ENCODE results near the gene ARID1B. TPM values are rescaled to one million over a fixed set of nuclear protein-coding genes. Genes with fewer than 3 reads are reported as not detected.

The ARID1B gene
- total and polyA plus RNA-seq, 2 of the 13 experiments (the other 11 are each of a cell fraction or from before 2014, with no cell fraction given): 20.1 to 32.6 TPM

GRCh38 chr6:157096522-157096921, 319.3 kb downstream of the ARID1B start (continued):
- TF ChIP-seq ZNF687 (CRISPR knock-in tag; IDR thresholded peaks at IDR 0.05) (peak; percentile 79), ZNF543 (CRISPR knock-in tag; IDR thresholded peaks at IDR 0.05) (no peak), ZNF572 (CRISPR knock-in tag; IDR thresholded peaks at IDR 0.05) (no peak), MXD4 (CRISPR knock-in tag; IDR thresholded peaks at IDR 0.05) (no peak), ATF5 (CRISPR knock-in tag; IDR thresholded peaks at IDR 0.05; ENCODE audit: low read depth) (no peak), GMEB2 (CRISPR knock-in tag; IDR thresholded peaks at IDR 0.05; ENCODE audit: low read depth) (no peak), HNF1B (CRISPR knock-in tag; IDR thresholded peaks at IDR 0.05) (peak; percentile 91), JDP2 (CRISPR knock-in tag; IDR thresholded peaks at IDR 0.05; ENCODE audit: borderline replicate concordance) (no peak), NRL (CRISPR knock-in tag; IDR thresholded peaks at IDR 0.05; ENCODE audit: borderline replicate concordance) (0 out of 2 replicates have a peak, but pooled peaks have one; percentile 50), ARID5B (CRISPR knock-in tag; IDR thresholded peaks at IDR 0.05) (peak; percentile 32; the same call in 1 of the 2 replicates), ZNF331 (CRISPR knock-in tag; IDR thresholded peaks at IDR 0.05) (peak; percentile 23; the same call in 1 of the 2 replicates), ZNF746 (CRISPR knock-in tag; IDR thresholded peaks at IDR 0.05) (no peak), SNAPC2 (CRISPR knock-in tag; IDR thresholded peaks at IDR 0.05) (no peak), ZNF883 (CRISPR knock-in tag; IDR thresholded peaks at IDR 0.05; ENCODE audit: not compliant biosample characterization) (no peak), IRF2 (CRISPR knock-in tag; IDR thresholded peaks at IDR 0.05) (no peak), MAX (IDR thresholded peaks at IDR 0.05) (peak; percentile 40; the same call in 1 of the 2 replicates), ZNF737 (CRISPR knock-in tag; IDR thresholded peaks at IDR 0.05; ENCODE audit: borderline replicate concordance) (peak; percentile 27; the same call in 1 of the 2 replicates)
